HCT116 (cell line): ENCODE data around the gene SBSN. TPM values are rescaled to one million over a fixed set of nuclear protein-coding genes. Genes with fewer than 3 reads are reported as not detected.

ENCODE experiments used
- ATAC-seq: fragments of 200-7000 bp; cut with Tn5 transposase; 2 replicates; pipeline ENCODE4 v1.9.1; 2020; ENCODE audit warnings: mild to moderate bottlenecking, moderate library complexity
- BruUV-seq: library from RNA; stranded (reverse); fragments of 400-500 nt; replicated peaks from 2 replicates; lab custom pipeline; 2021; lab: Mats Ljungman, UMichigan
- CTCF ChIA-PET: fragments of 300-600 bp; sonication (Branson Sonifier 250); formaldehyde crosslinking; loops from one replicate; lab custom pipeline; 2021; ENCODE audit warnings: antibody characterized with exemption; lab: Charles Lee
- POLR2A ChIA-PET: fragments of 300-600, 350-600 bp; sonication (Branson Sonifier 250); formaldehyde crosslinking; loops from one replicate; lab custom pipeline; 2021; ENCODE audit warnings: antibody characterized with exemption; lab: Charles Lee
- RAD21 ChIA-PET, 2 experiments: fragments of 300-600 bp; sonication (Branson Sonifier 250); formaldehyde crosslinking; loops; one replicate each; lab custom pipeline; 2023; ENCODE audit warnings: low total read pairs in 2 of 2; ENCODE audit not compliant: uncharacterized antibody in 2 of 2, unreplicated experiment in 2 of 2, low non-redundant PET in 1 of 2; lab: Charles Lee
- DNase-seq: peaks from one replicate; pipeline ENCODE4 v3.0.0-alpha.2; 2010; ENCODE audit warnings: low read depth, low spot score
- H2AFZ ChIP-seq: fragments of 200-600 bp; shearing (Covaris generic), sonication (generic); 2 replicates; pipeline ENCODE4 v1.6.1; 2017; ENCODE audit warnings: low read depth, mixed run types, mixed read lengths, antibody characterized with exemption, low read length; ENCODE audit not compliant: poor library complexity, severe bottlenecking
- H3K27ac ChIP-seq: 2 replicates; pipeline ENCODE4 v1.5.1; 2012; ENCODE audit warnings: low read depth, low read length
- H3K27me3 ChIP-seq: fragments of 200-600 bp; sonication (generic); 2 replicates; pipeline ENCODE4 v1.6.1; 2016; ENCODE audit warnings: mixed run types, low read length, mixed read lengths; ENCODE audit not compliant: insufficient read depth
- H3K36me3 ChIP-seq, 2 experiments: fragments of 200-500 bp in 1 of 2; fragments of 200-600 bp in 1 of 2; sonication (Bioruptor generic) in 1 of 2; sonication (generic) in 1 of 2; 2 replicates each; pipeline versions ENCODE4 v1.5.1 to v1.6.1; 2014 to 2016; ENCODE audit warnings: low read length in 2 of 2, inconsistent platforms in 1 of 2, mixed read lengths in 1 of 2, mixed run types in 1 of 2; ENCODE audit not compliant: insufficient read depth in 2 of 2, control insufficient read depth in 1 of 2
- H3K4me1 ChIP-seq, 2 experiments: fragments of 200-600 bp in 1 of 2; sonication (generic) in 1 of 2; 2 replicates each; pipeline versions ENCODE4 v1.5.1 to v1.6.1; 2012 to 2017; ENCODE audit warnings: low read length in 2 of 2, inconsistent platforms in 1 of 2, mild to moderate bottlenecking in 1 of 2, mixed read lengths in 1 of 2, mixed run types in 1 of 2, moderate library complexity in 1 of 2; ENCODE audit not compliant: insufficient read depth in 2 of 2, control insufficient read depth in 1 of 2
- H3K4me2 ChIP-seq: fragments of 200-600 bp; sonication (generic); 2 replicates; pipeline ENCODE4 v1.6.1; 2017; ENCODE audit warnings: mixed run types, low read length, mixed read lengths
- H3K4me3 ChIP-seq, 2 experiments: fragments of 200-600 bp in 1 of 2; sonication (generic) in 1 of 2; replicated peaks in 1 of 2; 2 replicates each; pipeline ENCODE4 v1.5.1; 2011 to 2016; ENCODE audit warnings: low read length in 2 of 2, control low read depth in 1 of 2, low read depth in 1 of 2, mild to moderate bottlenecking in 1 of 2, mixed read lengths in 1 of 2, mixed run types in 1 of 2
- H3K79me2 ChIP-seq: fragments of 200-600 bp; sonication (generic); 2 replicates; pipeline ENCODE4 v1.6.1; 2017; ENCODE audit warnings: mild to moderate bottlenecking, mixed run types, low read length, moderate library complexity, mixed read lengths; ENCODE audit not compliant: insufficient read depth
- H3K9ac ChIP-seq: fragments of 200-600 bp; sonication (generic); 2 replicates; pipeline ENCODE4 v1.6.1; 2016; ENCODE audit warnings: low read length, mixed read lengths
- H3K9me2 ChIP-seq: fragments of 200-600 bp; sonication (generic), shearing (Covaris generic); 2 replicates; pipeline ENCODE4 v1.6.1; 2017; ENCODE audit warnings: mixed run types, mild to moderate bottlenecking, moderate library complexity; ENCODE audit not compliant: insufficient read depth
- H3K9me3 ChIP-seq, 2 experiments: fragments of 200-500 bp in 1 of 2; fragments of 200-600 bp in 1 of 2; sonication (Bioruptor generic) in 1 of 2; sonication (generic) in 1 of 2; 2 replicates each; pipeline ENCODE4 v1.6.1; 2014 to 2017; ENCODE audit warnings: low read length in 2 of 2, mixed read lengths in 2 of 2, inconsistent platforms in 1 of 2, low read depth in 1 of 2, mild to moderate bottlenecking in 1 of 2, mixed run types in 1 of 2, moderate library complexity in 1 of 2; ENCODE audit not compliant: control insufficient read depth in 1 of 2, insufficient read depth in 1 of 2
- H4K20me1 ChIP-seq: fragments of 200-600 bp; sonication (generic), shearing (Covaris generic); 2 replicates; pipeline ENCODE4 v1.6.1; 2017; ENCODE audit warnings: mixed run types, mild to moderate bottlenecking, moderate library complexity; ENCODE audit not compliant: insufficient read depth
- ATF3 ChIP-seq: IDR thresholded peaks from 2 replicates; pipeline ENCODE4 v1.6.1; 2012
- CTCF ChIP-seq, 3 experiments: fragments of 200-600 bp in 1 of 3; sonication (generic) in 1 of 3; IDR thresholded peaks in 2 of 3; conservative IDR thresholded peaks in 1 of 3; 2 replicates each; pipeline ENCODE4 v1.5.1; 2012 to 2017; ENCODE audit warnings: low read depth in 2 of 3, low read length in 2 of 3, antibody characterized with exemption in 1 of 3, borderline replicate concordance in 1 of 3, control low read depth in 1 of 3, mild to moderate bottlenecking in 1 of 3, mixed read lengths in 1 of 3, mixed run types in 1 of 3, moderate library complexity in 1 of 3; ENCODE audit not compliant: insufficient read depth in 1 of 3
- EGR1 ChIP-seq: IDR thresholded peaks from 2 replicates; pipeline ENCODE4 v1.6.1; 2012; ENCODE audit warnings: low read depth
- EZH2 ChIP-seq: fragments of 200-600 bp; sonication (generic); IDR thresholded peaks from 2 replicates; pipeline ENCODE4 v1.6.1; 2017; ENCODE audit warnings: antibody characterized with exemption, mixed run types
- FOSL1 ChIP-seq: IDR thresholded peaks from 2 replicates; pipeline ENCODE4 v1.6.1; 2012; ENCODE audit warnings: low read depth
- JUND ChIP-seq: IDR thresholded peaks from 2 replicates; pipeline ENCODE4 v1.6.1; 2012
- POLR2A ChIP-seq: IDR thresholded peaks from 2 replicates; pipeline ENCODE4 v1.7.0; 2011; ENCODE audit warnings: borderline replicate concordance; ENCODE audit not compliant: insufficient read depth, insufficient read length; ENCODE audit errors: extremely low read depth
- RAD21 ChIP-seq: IDR thresholded peaks from 2 replicates; pipeline ENCODE4 v1.6.1; 2012; ENCODE audit warnings: low read depth, mild to moderate bottlenecking
- REST ChIP-seq: IDR thresholded peaks from 2 replicates; pipeline ENCODE4 v1.6.1; 2012; ENCODE audit warnings: low read depth
- SP1 ChIP-seq: IDR thresholded peaks from 2 replicates; pipeline ENCODE4 v1.6.1; 2012; ENCODE audit warnings: low read depth
- SRF ChIP-seq: IDR thresholded peaks from 2 replicates; pipeline ENCODE4 v1.6.1; 2012; ENCODE audit warnings: low read depth
- TCF7L2 ChIP-seq: IDR thresholded peaks from 2 replicates; pipeline ENCODE4 v1.7.0; 2011; ENCODE audit warnings: borderline replicate concordance, inconsistent platforms; ENCODE audit not compliant: insufficient read depth, insufficient read length; ENCODE audit errors: extremely low read depth
- YY1 ChIP-seq: IDR thresholded peaks from 2 replicates; pipeline ENCODE4 v1.6.1; 2011; ENCODE audit warnings: low read length, low read depth, moderate library complexity, mild to moderate bottlenecking; ENCODE audit not compliant: insufficient replicate concordance; ENCODE audit errors: extremely low read depth
- ZBTB33 ChIP-seq: IDR thresholded peaks from 2 replicates; pipeline ENCODE4 v1.6.1; 2011; ENCODE audit warnings: mild to moderate bottlenecking, low read length, moderate library complexity; ENCODE audit not compliant: insufficient replicate concordance; ENCODE audit errors: extremely low read depth
- intact Hi-C: fragments of 100-400 bp; cut with micrococcal nuclease; formaldehyde crosslinking; loops from 2 replicates; pipeline ENCODE4 v1.10.0; 2022
- total RNA-seq: library from RNA; stranded (reverse); gene quantifications from one replicate; pipeline ENCODE4 v1.2.1, GENCODE V29; 2021; ENCODE audit not compliant: unreplicated experiment

SBSN gene
- total RNA-seq, 1 experiment from 2014 or later, result 0.66 TPM

GRCh38 chr19:35571406-35571965 lies 43.4 kb upstream of the SBSN start:
- H3K4me1 ChIP-seq, result no peaks in the 10 kb centered on the region
- H3K4me3 ChIP-seq, result no peak overlapping the region
- H3K27me3 ChIP-seq, result no peaks in the 10 kb centered on the region
- CTCF ChIA-PET, result no interaction called here
- H3K9me3 ChIP-seq, result peaks cover 3 to 9% of the 10 kb centered on the region in 2 experiments; a peak in 2 of 4 replicates
- intact Hi-C loops, result no loop called here
- no peak overlapping the region for H3K4me2 ChIP-seq
- RAD21 ChIA-PET, result no interaction called here
- POLR2A ChIA-PET, result no interaction called here
- no peak for DNase-seq
- no peak overlapping the region for H3K27ac ChIP-seq
- H3K9me2 ChIP-seq, result no peaks in the 10 kb centered on the region
- H3K9ac ChIP-seq, result no peak overlapping the region
- no peak for ATAC-seq
- H3K79me2 ChIP-seq, result no peaks in the 10 kb centered on the region
- no peaks in the 10 kb centered on the region for H4K20me1 ChIP-seq
- H3K36me3 ChIP-seq, result no peaks in the 10 kb centered on the region
- no peak overlapping the region for H2AFZ ChIP-seq
- no TSS peak for BruUV-seq
- TF ChIP-seq REST, result no peak
- no peak for TF ChIP-seq ZBTB33
- TF ChIP-seq TCF7L2, result no peak
- TF ChIP-seq SP1, result no peak
- no peak for TF ChIP-seq ATF3
- no peak for TF ChIP-seq EGR1
- TF ChIP-seq FOSL1, result no peak
- no peak for TF ChIP-seq RAD21
- TF ChIP-seq SRF, result no peak
- TF ChIP-seq CTCF (IDR thresholded peaks at IDR 0.05 in 2 of 3, conservative IDR thresholded peaks at IDR 0.05 in 1 of 3; ENCODE audit: borderline replicate concordance in 1 of 3, insufficient read depth in 1 of 3, low read depth in 2 of 3, low read length in 2 of 3), result no peak
- TF ChIP-seq YY1, result no peak
- TF ChIP-seq POLR2A, result no peak
- TF ChIP-seq EZH2, result no peak
- TF ChIP-seq JUND, result no peak
